Natural killer cell (primary cell): ENCODE measurements around the gene HCN3. TPM values are rescaled to one million over a fixed set of nuclear protein-coding genes. Genes with fewer than 3 reads are reported as not detected.

Source experiments
- ATAC-seq, 3 donors: fragments of 150-1000 bp in 2 of 3; fragments of 200-7000 bp in 1 of 3; cut with Tn5 transposase; 1 replicate in 1 of 3; 2 replicates in 2 of 3; pipeline ENCODE4 v1.10.0; 2021; ENCODE audit warnings: mild to moderate bottlenecking in 2 of 3, moderate library complexity in 2 of 3
- DNase-seq, 2 donors: peaks; one replicate each; pipeline versions ENCODE4 v3.0.0 to v3.0.0-alpha.2; 2013 to 2021; ENCODE audit warnings: mixed read lengths in 1 of 2
- H3K27ac ChIP-seq: one replicate; pipeline ENCODE4 v1.5.1; 2013; ENCODE audit warnings: mild to moderate bottlenecking, low read length
- H3K27me3 ChIP-seq: one replicate; pipeline ENCODE4 v1.6.1; 2013; ENCODE audit warnings: low read length; ENCODE audit not compliant: control insufficient read depth, insufficient read depth
- H3K36me3 ChIP-seq: one replicate; pipeline ENCODE4 v1.6.1; 2013; ENCODE audit warnings: low read length; ENCODE audit not compliant: control insufficient read depth, insufficient read depth
- H3K4me1 ChIP-seq: one replicate; pipeline ENCODE4 v1.6.1; 2013; ENCODE audit warnings: low read length; ENCODE audit not compliant: control insufficient read depth, insufficient read depth
- H3K4me3 ChIP-seq: one replicate; pipeline ENCODE4 v1.5.1; 2013; ENCODE audit warnings: low read length
- H3K9me3 ChIP-seq: one replicate; pipeline ENCODE4 v1.6.1; 2013; ENCODE audit warnings: low read length; ENCODE audit not compliant: control insufficient read depth, insufficient read depth
- H3K27ac Mint-ChIP-seq, 2 donors: one replicate each; pipeline ENCODE4 v1.8.0; 2022; ENCODE audit warnings: mild to moderate bottlenecking in 2 of 2, mixed read lengths in 2 of 2, moderate library complexity in 1 of 2
- H3K27me3 Mint-ChIP-seq, 2 donors: one replicate each; pipeline ENCODE4 v1.8.0; 2022; ENCODE audit warnings: low read depth in 2 of 2, mixed read lengths in 2 of 2
- H3K36me3 Mint-ChIP-seq: one replicate; pipeline ENCODE4 v1.8.0; 2022; ENCODE audit warnings: mixed read lengths
- H3K4me1 Mint-ChIP-seq, 2 donors: one replicate each; pipeline ENCODE4 v1.8.0; 2022; ENCODE audit warnings: mixed read lengths in 2 of 2
- H3K4me3 Mint-ChIP-seq: one replicate; pipeline ENCODE4 v1.8.0; 2022; ENCODE audit warnings: mild to moderate bottlenecking, moderate library complexity, mixed read lengths
- H3K9me3 Mint-ChIP-seq, 2 donors: one replicate each; pipeline ENCODE4 v1.8.0; 2022; ENCODE audit warnings: mixed read lengths in 2 of 2
- WGBS: methylation state at CpG from one replicate; pipeline ENCODE4 v1.1.7; 2013; ENCODE audit warnings: missing lambda C conversion rate; ENCODE audit not compliant: insufficient coverage; 5-methylcytosine and 5-hydroxymethylcytosine counted together
- intact Hi-C: fragments of 100-400 bp; cut with micrococcal nuclease; formaldehyde crosslinking; loops from one replicate; pipeline ENCODE4 v1.14.2; 2022
- total RNA-seq, 4 donors: library from RNA; stranded (reverse); fragments of 120-200 nt in 1 of 4; gene quantifications; one replicate each; pipeline versions ENCODE4 v1.2.3 to v1.2.4, GENCODE V29; 2013 to 2022
- TF ChIP-seq, protein P1 (sequence below): fragments of 200-600 bp; IDR thresholded peaks from one replicate; pipeline ENCODE4 v1.8.0; 2022; ENCODE audit warnings: antibody characterized with exemption

HCN3 gene
- total RNA-seq, 3 donors from 2014 or later (not counting 1 experiment from before 2014, with no cell fraction given) = 2.0 to 3.4 (median 2.6) TPM

DNA sequence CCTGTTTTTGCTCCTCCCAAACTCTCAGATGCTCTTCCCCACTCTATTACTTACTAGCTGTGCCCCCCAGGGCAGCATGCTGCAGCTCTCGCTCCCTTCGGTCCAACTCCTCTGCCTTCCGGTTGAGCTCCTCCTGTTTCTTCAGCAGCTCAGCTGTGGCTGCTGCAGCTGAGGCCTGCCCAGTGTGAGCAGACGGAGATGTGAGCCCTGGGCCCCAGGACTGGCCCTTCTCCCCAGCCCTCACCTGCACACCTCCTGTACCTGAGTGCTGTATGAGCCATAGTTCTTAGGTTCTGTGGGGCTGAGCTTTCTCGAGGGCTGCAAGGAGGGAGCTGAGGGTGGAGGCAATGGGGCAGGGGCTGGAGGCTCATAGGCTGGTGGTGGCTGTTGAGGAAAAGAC lies 17.0 kb upstream of the HCN3 start:
- ATAC-seq (no peak), DNase-seq (no peak)
- no peaks in the 10 kb centered on the region for H3K27me3 Mint-ChIP-seq
- peak overlapping the region; percentile 37 to 46 for H3K27ac Mint-ChIP-seq
- Histone ChIP-seq H3K9me3 (no peaks in the 10 kb centered on the region), H3K4me1 (peaks cover 28% of the 10 kb centered on the region), H3K4me3 (no peak overlapping the region), H3K36me3 (peaks cover 42% of the 10 kb centered on the region), H3K27ac (no peak overlapping the region), H3K27me3 (no peaks in the 10 kb centered on the region)
- intact Hi-C loops = no loop called here
- WGBS = 91% methylated on average over 5 of the region's 5 CpGs
- peaks cover 44 to 46% of the 10 kb centered on the region in 2 donors for H3K4me1 Mint-ChIP-seq
- H3K4me3 Mint-ChIP-seq = peak overlapping the region; percentile 21
- peaks cover 9% of the 10 kb centered on the region for H3K36me3 Mint-ChIP-seq
- TF ChIP-seq, protein P1, sequence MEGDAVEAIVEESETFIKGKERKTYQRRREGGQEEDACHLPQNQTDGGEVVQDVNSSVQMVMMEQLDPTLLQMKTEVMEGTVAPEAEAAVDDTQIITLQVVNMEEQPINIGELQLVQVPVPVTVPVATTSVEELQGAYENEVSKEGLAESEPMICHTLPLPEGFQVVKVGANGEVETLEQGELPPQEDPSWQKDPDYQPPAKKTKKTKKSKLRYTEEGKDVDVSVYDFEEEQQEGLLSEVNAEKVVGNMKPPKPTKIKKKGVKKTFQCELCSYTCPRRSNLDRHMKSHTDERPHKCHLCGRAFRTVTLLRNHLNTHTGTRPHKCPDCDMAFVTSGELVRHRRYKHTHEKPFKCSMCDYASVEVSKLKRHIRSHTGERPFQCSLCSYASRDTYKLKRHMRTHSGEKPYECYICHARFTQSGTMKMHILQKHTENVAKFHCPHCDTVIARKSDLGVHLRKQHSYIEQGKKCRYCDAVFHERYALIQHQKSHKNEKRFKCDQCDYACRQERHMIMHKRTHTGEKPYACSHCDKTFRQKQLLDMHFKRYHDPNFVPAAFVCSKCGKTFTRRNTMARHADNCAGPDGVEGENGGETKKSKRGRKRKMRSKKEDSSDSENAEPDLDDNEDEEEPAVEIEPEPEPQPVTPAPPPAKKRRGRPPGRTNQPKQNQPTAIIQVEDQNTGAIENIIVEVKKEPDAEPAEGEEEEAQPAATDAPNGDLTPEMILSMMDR = no peak
- H3K9me3 Mint-ChIP-seq = no peaks in the 10 kb centered on the region

DNA sequence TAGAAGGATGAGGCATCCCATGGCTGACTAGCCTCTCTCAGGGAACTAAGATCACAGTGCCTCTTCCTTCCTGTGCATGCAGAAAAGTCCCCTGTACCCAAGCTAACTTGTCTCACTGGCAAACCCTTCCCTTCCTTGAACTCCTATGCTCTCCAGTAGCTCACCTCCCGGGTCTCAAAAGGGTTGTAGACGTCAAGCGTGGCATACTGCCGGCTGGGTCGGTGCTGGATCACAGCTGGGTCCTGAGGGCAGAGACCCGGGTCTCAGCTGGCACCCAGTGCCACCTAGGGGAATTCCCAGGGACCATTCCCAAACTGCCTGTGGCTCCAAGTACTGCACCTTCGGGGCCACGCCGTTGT lies 15.8 kb upstream of the HCN3 start:
- peaks cover 14% of the 10 kb centered on the region for H3K36me3 Mint-ChIP-seq
- Histone ChIP-seq H3K36me3 (peaks cover 47% of the 10 kb centered on the region), H3K9me3 (no peaks in the 10 kb centered on the region), H3K27ac (peak overlapping the region; percentile 58), H3K27me3 (no peaks in the 10 kb centered on the region), H3K4me3 (peak overlapping the region; percentile 84), H3K4me1 (peaks cover 20% of the 10 kb centered on the region)
- DNase-seq (peak in 1 of 2 donors; percentile 58), ATAC-seq (no peak)
- peaks cover 34 to 38% of the 10 kb centered on the region in 2 donors for H3K4me1 Mint-ChIP-seq
- intact Hi-C loops = no loop called here
- H3K27me3 Mint-ChIP-seq = no peaks in the 10 kb centered on the region
- no peaks in the 10 kb centered on the region for H3K9me3 Mint-ChIP-seq
- peak overlapping the region; percentile 91 to 98 for H3K27ac Mint-ChIP-seq
- peak overlapping the region; percentile 99 for H3K4me3 Mint-ChIP-seq
- TF ChIP-seq, protein P1 = no peak
- WGBS = 1% methylated on average over 9 of the region's 9 CpGs

DNA sequence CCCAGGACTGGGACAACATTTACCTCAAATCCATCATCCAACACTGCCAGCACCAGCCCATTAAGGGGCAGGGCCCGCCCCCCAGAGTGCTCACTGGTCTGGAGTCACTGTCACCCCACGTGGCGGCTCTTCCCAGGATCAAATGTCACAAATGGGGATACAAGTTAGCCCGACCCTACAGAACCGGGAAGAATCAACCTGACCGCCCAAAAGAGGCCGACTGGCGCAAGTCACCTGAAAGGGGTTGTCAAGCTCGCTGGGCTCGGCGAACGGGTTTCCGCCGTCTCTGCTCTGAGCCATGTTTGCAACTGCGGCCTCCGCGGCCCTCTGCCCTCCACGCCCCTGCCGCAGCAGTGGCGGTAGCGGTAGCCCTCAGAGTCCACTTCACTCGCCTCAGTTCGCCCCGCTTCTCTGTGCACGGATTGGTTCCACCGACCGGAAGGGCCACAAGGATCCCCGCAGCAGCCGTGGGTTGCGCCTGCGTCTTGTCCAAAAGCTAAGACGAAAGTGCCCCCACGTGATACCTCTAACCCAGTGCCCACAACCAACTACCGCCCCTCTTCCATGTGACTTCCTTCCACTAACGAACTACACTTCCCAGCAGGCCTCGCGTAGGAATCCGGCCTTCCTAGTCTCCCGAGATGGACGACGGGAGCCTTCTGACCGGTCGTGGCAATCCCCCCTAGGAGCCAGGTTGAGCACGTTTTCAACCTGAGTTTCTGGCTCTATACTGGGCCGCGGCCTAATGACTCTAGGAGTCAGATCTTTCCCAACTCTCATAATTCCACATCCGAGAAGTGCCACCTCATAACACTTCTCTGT lies 15.2 kb upstream of the HCN3 start, which contains the start of gene SCAMP3:
Gene SCAMP3, minus strand, starts transcription at position 509 of the 822 bp plus-strand sequence. Its CDS starts 209 bp downstream, at position 300.
- H3K27me3 ChIP-seq = no peaks in the 10 kb centered on the region
- under 1% methylated on average over 47 of the region's 47 CpGs for WGBS
- TF ChIP-seq, protein P1 = no peak
- H3K9me3 ChIP-seq = no peaks in the 10 kb centered on the region
- H3K4me3 ChIP-seq = peak within 1 kb of the TSS; percentile 84
- H3K27ac Mint-ChIP-seq = peak within 1 kb of the TSS; percentile 91 to 98
- peaks cover 13% of the 10 kb centered on the region for H3K36me3 Mint-ChIP-seq
- no peaks in the 10 kb centered on the region for H3K27me3 Mint-ChIP-seq
- DNase-seq (peak; percentile 78 to 94), ATAC-seq (peak; percentile 96 to 99 (median 99))
- peaks cover 48% of the 10 kb centered on the region for H3K36me3 ChIP-seq
- H3K4me1 ChIP-seq = peaks cover 20% of the 10 kb centered on the region
- H3K9me3 Mint-ChIP-seq = no peaks in the 10 kb centered on the region
- H3K4me1 Mint-ChIP-seq = peaks cover 32 to 34% of the 10 kb centered on the region in 2 donors
- intact Hi-C loops = loop anchor here (1.0 kb wide), 1 partner anchor 46 kb away; the partner anchor contains the start of gene FDPS
- peak within 1 kb of the TSS; percentile 64 for H3K27ac ChIP-seq
- peak within 1 kb of the TSS; percentile 99 for H3K4me3 Mint-ChIP-seq
